ENCODE measurements around the gene MPZL1.

Gene MPZL1

DNA sequence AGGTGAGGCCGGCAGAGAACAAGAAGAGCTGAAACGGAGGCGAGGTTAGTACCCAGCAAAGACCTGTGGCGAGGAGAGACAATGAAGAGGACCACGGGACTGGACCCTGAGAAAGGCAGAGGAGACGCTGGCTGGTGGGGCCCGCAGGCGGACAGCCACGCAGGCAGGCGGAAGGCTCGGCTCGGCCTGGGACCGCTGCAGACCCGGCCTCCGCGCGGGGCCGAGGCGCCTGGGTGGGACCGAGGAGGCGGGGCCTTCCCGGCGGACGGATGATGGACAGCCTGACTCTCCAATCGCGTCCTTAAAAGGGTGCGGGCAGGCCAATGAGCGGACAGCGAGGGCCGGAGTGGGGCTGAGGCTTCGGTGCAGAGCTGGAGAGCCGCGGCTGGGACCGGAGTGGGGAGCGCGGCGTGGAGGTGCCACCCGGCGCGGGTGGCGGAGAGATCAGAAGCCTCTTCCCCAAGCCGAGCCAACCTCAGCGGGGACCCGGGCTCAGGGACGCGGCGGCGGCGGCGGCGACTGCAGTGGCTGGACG, at the start of gene MPZL1:
Gene MPZL1 (plus strand): TSS at position 366 of the 535 bp plus-strand sequence. CDS start 170 bp downstream, outside the sequence.
- no peaks in the 10 kb centered on the region for H3K9me3 Mint-ChIP-seq
- peak; percentile 97 for DNase-seq

DNA sequence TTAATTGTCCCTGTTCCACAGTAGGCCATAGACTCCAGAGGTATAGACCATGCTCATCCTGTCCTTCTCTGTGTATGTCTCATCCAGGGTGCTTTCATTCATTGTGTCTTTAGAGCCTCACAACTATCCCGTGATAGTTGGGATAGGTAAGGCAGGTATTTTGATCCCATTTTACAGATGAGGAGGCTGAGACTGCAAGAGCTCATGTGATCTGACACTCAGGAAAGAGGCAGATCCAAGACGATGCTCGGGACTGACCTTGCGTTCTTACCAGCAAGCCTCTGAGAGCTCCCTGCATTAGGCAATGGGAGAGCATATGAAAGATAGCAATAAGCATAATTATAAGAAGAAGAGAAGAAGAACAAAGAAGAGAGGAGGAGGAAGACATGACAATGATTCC, 49.0 kb upstream of the MPZL1 start:
- no peaks in the 10 kb centered on the region for H3K9me3 Mint-ChIP-seq
- peaks cover 63% of the 10 kb centered on the region for H3K4me1 Mint-ChIP-seq (ENCODE audit: low read depth)
- no peak overlapping the region for H3K4me3 Mint-ChIP-seq
- no peak for DNase-seq
- H3K27ac Mint-ChIP-seq, result peak overlapping the region; percentile 50
- no peaks in the 10 kb centered on the region for H3K27me3 Mint-ChIP-seq
- peaks cover 59% of the 10 kb centered on the region for H3K36me3 Mint-ChIP-seq (ENCODE audit: low read depth)

More for the DNA sequence above, at the start of gene MPZL1:
- H3K27me3 Mint-ChIP-seq, result no peaks in the 10 kb centered on the region
- H3K36me3 Mint-ChIP-seq (ENCODE audit: low read depth), result peaks cover 4% of the 10 kb centered on the region
- H3K27ac Mint-ChIP-seq, result peak within 1 kb of the TSS; percentile 91
- H3K4me3 Mint-ChIP-seq, result peak within 1 kb of the TSS; percentile 87
- peaks cover 59% of the 10 kb centered on the region for H3K4me1 Mint-ChIP-seq (ENCODE audit: low read depth)

- Mint-ChIP-seq H3K27me3 (no peaks in the 10 kb centered on the region), H3K9me3 (no peaks in the 10 kb centered on the region), H3K4me1 (ENCODE audit: low read depth) (peaks cover 61% of the 10 kb centered on the region), H3K4me3 (no peak overlapping the region), H3K36me3 (ENCODE audit: low read depth) (peaks cover 58% of the 10 kb centered on the region), H3K27ac (peak overlapping the region; percentile 53)
- DNase-seq, result no peak
Observed at GRCh38 chr1:167673265-167673664, 48.5 kb upstream of the MPZL1 start.

DNA sequence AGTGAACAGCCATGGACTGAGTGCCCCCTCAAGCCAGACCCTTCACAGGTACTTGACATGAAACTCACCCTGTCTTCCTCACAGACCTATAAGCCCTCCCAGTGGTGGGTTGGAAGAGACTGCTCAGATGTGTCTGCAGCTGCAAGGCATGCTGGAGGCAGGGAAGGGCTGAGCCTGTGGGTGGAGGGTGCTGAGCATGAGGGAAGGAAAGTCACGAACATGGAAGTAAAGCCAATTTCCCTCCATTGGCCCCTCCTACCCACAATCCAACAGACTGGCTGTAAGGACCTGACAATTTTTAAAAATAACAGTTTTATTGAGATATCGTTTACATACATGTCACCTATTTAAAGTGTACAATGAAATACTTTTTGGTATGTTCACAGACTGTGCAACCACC, 47.6 kb upstream of the MPZL1 start:
- Mint-ChIP-seq H3K9me3 (no peaks in the 10 kb centered on the region), H3K36me3 (ENCODE audit: low read depth) (peaks cover 53% of the 10 kb centered on the region), H3K4me1 (ENCODE audit: low read depth) (peaks cover 53% of the 10 kb centered on the region), H3K4me3 (no peak overlapping the region), H3K27me3 (no peaks in the 10 kb centered on the region), H3K27ac (no peak overlapping the region)
- no peak for DNase-seq

- no peak for DNase-seq
- Mint-ChIP-seq H3K27ac (no peak overlapping the region), H3K9me3 (no peaks in the 10 kb centered on the region), H3K4me1 (ENCODE audit: low read depth) (peaks cover 41% of the 10 kb centered on the region), H3K4me3 (no peak overlapping the region), H3K27me3 (no peaks in the 10 kb centered on the region), H3K36me3 (ENCODE audit: low read depth) (peaks cover 50% of the 10 kb centered on the region)
Observed at GRCh38 chr1:167675440-167675839, 46.3 kb upstream of the MPZL1 start.

DNA sequence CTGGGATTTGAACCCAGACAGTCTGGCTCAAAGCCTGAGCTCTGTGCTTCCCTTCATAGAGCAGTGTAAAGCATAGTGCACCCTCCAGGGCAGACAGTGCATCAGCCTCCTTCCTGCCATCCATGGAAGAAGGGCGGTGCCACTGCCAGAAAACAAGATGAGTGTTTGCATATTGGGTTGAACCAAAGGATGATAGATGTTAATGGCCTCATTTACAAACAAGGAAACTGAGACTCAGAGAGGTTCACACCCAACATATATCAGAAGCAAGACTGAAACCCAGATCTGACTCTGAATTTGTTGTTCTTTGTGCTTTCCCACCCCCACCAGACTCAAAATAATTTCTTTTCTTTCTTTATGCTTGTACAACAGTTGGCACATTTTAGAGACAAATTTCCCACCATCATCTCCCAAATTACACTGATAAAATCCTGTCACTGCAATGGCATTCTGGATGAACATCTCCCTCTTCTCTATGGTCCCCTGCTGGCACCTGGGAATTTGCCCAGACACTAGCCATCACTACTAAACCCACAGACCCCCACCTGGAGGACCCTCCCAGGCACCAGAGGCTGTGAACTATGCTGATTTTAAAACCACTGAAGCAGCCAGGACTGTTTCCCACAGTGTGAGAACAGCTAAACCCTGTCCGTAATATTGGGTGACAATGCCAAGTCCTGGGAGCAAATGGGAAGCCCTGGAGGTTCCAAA, 45.4 kb upstream of the MPZL1 start:
- Mint-ChIP-seq H3K9me3 (no peaks in the 10 kb centered on the region), H3K27ac (peak overlapping the region; percentile 61), H3K4me3 (no peak overlapping the region), H3K4me1 (ENCODE audit: low read depth) (peaks cover 34% of the 10 kb centered on the region), H3K36me3 (ENCODE audit: low read depth) (peaks cover 44% of the 10 kb centered on the region), H3K27me3 (no peaks in the 10 kb centered on the region)
- DNase-seq, result no peak

DNA sequence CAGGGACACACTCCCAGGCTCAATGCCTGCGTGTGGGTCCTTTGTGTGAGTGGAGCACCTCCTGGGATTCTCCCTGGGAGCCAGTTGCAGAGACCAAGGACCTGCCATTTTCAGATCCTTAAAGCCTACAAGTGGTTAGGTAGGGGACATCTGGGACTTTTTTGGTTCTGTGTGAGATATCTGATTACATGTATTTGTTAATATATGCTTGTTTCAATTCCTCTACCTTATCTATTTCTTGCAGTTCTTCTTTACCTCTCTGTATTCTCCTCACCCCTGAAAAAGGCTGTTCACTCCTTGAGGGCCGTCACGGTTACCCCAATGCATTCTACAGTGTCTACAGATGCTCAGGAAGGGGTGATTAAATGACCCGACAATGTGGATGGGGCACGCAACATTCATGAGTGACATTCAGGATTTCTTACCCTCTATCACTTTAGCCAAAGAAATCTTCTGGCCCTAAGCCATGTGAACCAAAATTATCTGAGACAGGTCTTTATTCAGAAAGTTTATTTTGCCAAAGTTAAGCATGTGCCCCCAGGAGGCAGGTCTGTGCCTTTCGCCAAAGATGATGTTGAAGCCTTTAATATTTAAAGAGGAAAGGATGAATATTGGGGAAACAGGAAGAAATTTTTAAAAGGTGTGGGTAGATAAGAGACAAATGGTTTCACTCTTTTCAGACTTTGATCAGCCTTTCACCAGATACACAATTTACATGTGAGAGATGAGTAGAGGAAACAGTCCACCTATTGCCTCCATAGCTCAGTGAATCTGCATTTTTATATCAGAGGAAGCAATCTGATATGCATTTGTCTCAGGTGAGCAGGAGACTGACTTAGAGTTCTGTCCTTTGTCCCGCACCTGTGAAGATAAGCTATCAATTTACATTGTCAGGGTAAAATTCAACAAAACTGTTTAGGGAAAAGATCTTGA, 44.6 kb upstream of the MPZL1 start:
- Mint-ChIP-seq H3K4me3 (no peak overlapping the region), H3K27ac (no peak overlapping the region), H3K4me1 (ENCODE audit: low read depth) (peaks cover 29% of the 10 kb centered on the region), H3K27me3 (no peaks in the 10 kb centered on the region), H3K9me3 (no peaks in the 10 kb centered on the region), H3K36me3 (ENCODE audit: low read depth) (peaks cover 41% of the 10 kb centered on the region)
- no peak for DNase-seq

GRCh38 chr1:167678422-167678821, 43.4 kb upstream of the MPZL1 start:
- H3K27me3 Mint-ChIP-seq, result no peaks in the 10 kb centered on the region
- no peak overlapping the region for H3K27ac Mint-ChIP-seq
- peaks cover 41% of the 10 kb centered on the region for H3K36me3 Mint-ChIP-seq (ENCODE audit: low read depth)
- H3K9me3 Mint-ChIP-seq, result no peaks in the 10 kb centered on the region
- peaks cover 17% of the 10 kb centered on the region for H3K4me1 Mint-ChIP-seq (ENCODE audit: low read depth)
- DNase-seq, result no peak
- no peak overlapping the region for H3K4me3 Mint-ChIP-seq

GRCh38 chr1:167678838-167679237, 42.9 kb upstream of the MPZL1 start:
- Mint-ChIP-seq H3K4me1 (ENCODE audit: low read depth) (peaks cover 13% of the 10 kb centered on the region), H3K36me3 (ENCODE audit: low read depth) (peaks cover 41% of the 10 kb centered on the region), H3K27ac (no peak overlapping the region), H3K27me3 (no peaks in the 10 kb centered on the region), H3K9me3 (no peaks in the 10 kb centered on the region), H3K4me3 (no peak overlapping the region)
- DNase-seq, result no peak

DNA sequence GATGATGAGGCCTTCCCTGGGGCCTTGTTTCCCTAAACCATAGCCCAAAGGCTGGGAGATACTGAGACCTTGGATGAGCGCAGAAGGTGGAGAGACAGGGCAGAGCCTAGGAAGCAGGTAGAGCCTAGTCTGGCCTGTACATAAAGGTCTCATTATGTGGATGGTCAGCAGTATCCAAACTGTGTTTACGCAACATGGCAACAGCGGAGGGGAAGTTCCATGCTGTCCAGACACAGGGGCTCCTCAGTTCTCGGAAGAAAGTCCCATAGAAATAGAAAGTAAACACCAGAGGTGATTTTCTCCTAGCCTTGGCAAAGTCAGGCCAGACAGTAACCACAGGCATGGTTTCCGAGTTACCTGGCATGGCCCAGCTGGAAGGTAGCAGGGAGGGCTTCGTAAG, 42.1 kb upstream of the MPZL1 start:
- Mint-ChIP-seq H3K4me3 (no peak overlapping the region), H3K27me3 (no peaks in the 10 kb centered on the region), H3K9me3 (no peaks in the 10 kb centered on the region), H3K36me3 (ENCODE audit: low read depth) (peaks cover 44% of the 10 kb centered on the region), H3K4me1 (ENCODE audit: low read depth) (peaks cover 9% of the 10 kb centered on the region), H3K27ac (no peak overlapping the region)
- DNase-seq, result no peak

- no peak for DNase-seq
- no peaks in the 10 kb centered on the region for H3K9me3 Mint-ChIP-seq
Observed at GRCh38 chr1:167681024-167681423, 40.8 kb upstream of the MPZL1 start.

DNA sequence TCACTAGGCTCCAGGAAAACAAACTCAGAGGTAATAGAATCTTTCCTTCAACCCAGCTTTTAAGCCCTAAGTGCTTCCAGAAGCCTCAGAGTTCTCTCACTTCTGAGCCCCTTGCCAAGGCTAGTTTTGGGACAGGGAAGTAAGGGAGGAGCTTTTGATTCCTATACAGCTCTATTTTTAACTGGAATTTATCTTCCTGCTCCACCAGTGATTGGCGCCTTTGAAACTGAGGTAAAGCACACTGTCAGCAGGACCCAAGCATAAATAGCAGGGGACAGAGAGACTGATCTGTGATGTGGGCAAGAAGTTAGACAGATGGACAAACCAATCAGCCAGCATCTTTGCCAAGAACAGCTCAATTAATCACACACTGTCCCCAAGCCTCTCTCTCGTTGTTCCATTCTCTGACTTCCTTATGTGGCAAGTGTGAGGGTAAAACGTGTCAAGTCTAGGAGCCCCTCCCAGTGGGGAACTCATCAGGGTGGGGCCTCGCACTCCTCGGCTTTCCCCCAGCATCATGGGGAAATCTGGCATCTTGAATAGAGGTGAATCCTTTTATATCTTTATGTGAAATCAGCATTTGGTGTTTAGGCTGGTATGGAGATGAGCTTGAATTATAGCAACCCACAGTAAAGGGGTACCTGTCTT, 40.2 kb upstream of the MPZL1 start:
- no peak overlapping the region for H3K4me3 Mint-ChIP-seq
- H3K36me3 Mint-ChIP-seq (ENCODE audit: low read depth), result peaks cover 55% of the 10 kb centered on the region
- H3K4me1 Mint-ChIP-seq (ENCODE audit: low read depth), result peaks cover 8% of the 10 kb centered on the region
- H3K27ac Mint-ChIP-seq, result no peak overlapping the region
- H3K27me3 Mint-ChIP-seq, result no peaks in the 10 kb centered on the region
- H3K9me3 Mint-ChIP-seq, result no peaks in the 10 kb centered on the region
- DNase-seq, result no peak

More at GRCh38 chr1:167681024-167681423, 40.8 kb upstream of the MPZL1 start:
- Mint-ChIP-seq H3K27me3 (no peaks in the 10 kb centered on the region), H3K27ac (no peak overlapping the region), H3K4me1 (ENCODE audit: low read depth) (peaks cover 8% of the 10 kb centered on the region), H3K4me3 (no peak overlapping the region), H3K36me3 (ENCODE audit: low read depth) (peaks cover 52% of the 10 kb centered on the region)

- DNase-seq, result no peak
- peaks cover 60% of the 10 kb centered on the region for H3K36me3 Mint-ChIP-seq (ENCODE audit: low read depth)
Observed at GRCh38 chr1:167683226-167683625, 38.6 kb upstream of the MPZL1 start.

More at GRCh38 chr1:167683226-167683625, 38.6 kb upstream of the MPZL1 start:
- no peaks in the 10 kb centered on the region for H3K27me3 Mint-ChIP-seq
- peaks cover 18% of the 10 kb centered on the region for H3K4me1 Mint-ChIP-seq (ENCODE audit: low read depth)
- H3K4me3 Mint-ChIP-seq, result no peak overlapping the region
- peak overlapping the region; percentile 71 for H3K27ac Mint-ChIP-seq
- H3K9me3 Mint-ChIP-seq, result no peaks in the 10 kb centered on the region

All from activated T-cell treated with anti-CD3 and anti-CD28 coated beads, Interleukin-2, amount 50 U/mL, for 24 hours (primary cell).